K562 (cell line): ENCODE results near the gene PBX4. TPM values are rescaled to one million over a fixed set of nuclear protein-coding genes. Genes with fewer than 3 reads are reported as not detected.

Experiments
- ATAC-seq: fragments of 200-7000 bp; cut with Tn5 transposase; 3 replicates; pipeline ENCODE4 v1.9.1; 2020; ENCODE audit warnings: moderate library complexity
- BruUV-seq: library from RNA; stranded (reverse); fragments of 400-500 nt; replicated peaks from 2 replicates; lab custom pipeline; 2021; lab: Mats Ljungman, UMichigan
- CTCF ChIA-PET: fragments of 300-600 bp; formaldehyde crosslinking; extraction: SDS; loops from one replicate; lab custom pipeline; 2021; ENCODE audit warnings: low intra/inter-chr PET ratio; lab: Yijun Ruan, JAX
- POLR2A ChIA-PET: fragments of 300-600, 350-650 bp; sonication (Branson Sonifier 250); formaldehyde crosslinking; extraction: SDS; loops from one replicate; lab custom pipeline; 2021; ENCODE audit warnings: antibody characterized with exemption, inconsistent platforms; lab: Yijun Ruan, JAX
- DNase-seq, 4 experiments: peaks; one replicate each; pipeline versions ENCODE4 v3.0.0 to v3.0.0-alpha.2; 2011 to 2018; ENCODE audit warnings: low spot score in 3 of 4, mixed read lengths in 3 of 4; ENCODE audit errors: extremely low read depth in 1 of 4
- FAIRE-seq: peaks from 2 replicates; lab custom pipeline; 2011; peaks lifted over from hg19 to GRCh38; lab: Jason Lieb, UNC
- H2AFZ ChIP-seq: 2 replicates; pipeline ENCODE4 v1.6.0; 2011; ENCODE audit warnings: low read depth, low read length, control low read depth, inconsistent platforms
- H3K27ac ChIP-seq: fragments of 200-600 bp; 3 replicates; pipeline ENCODE4 v1.8.0; 2011; ENCODE audit warnings: low read depth, mild to moderate bottlenecking, control low read depth, inconsistent platforms, low read length, moderate library complexity, mixed read lengths; ENCODE audit errors: extremely low read depth
- H3K27me3 ChIP-seq, 2 experiments: fragments of 300-600 bp in 1 of 2; 2 replicates in 1 of 2; 3 replicates in 1 of 2; pipeline versions ENCODE4 v1.6.0 to v1.8.0; 2011; ENCODE audit warnings: inconsistent platforms in 2 of 2, low read length in 2 of 2, mild to moderate bottlenecking in 1 of 2, mixed read lengths in 1 of 2, moderate library complexity in 1 of 2; ENCODE audit not compliant: control insufficient read depth in 2 of 2, insufficient read depth in 2 of 2
- H3K36me3 ChIP-seq: fragments of 300-600 bp; 3 replicates; pipeline ENCODE4 v1.8.0; 2011; ENCODE audit warnings: mild to moderate bottlenecking, low read length, inconsistent platforms; ENCODE audit not compliant: control insufficient read depth, insufficient read depth
- H3K4me1 ChIP-seq, 2 experiments: fragments of 200-600 bp in 1 of 2; replicated peaks in 1 of 2; 2 replicates in 1 of 2; 3 replicates in 1 of 2; pipeline versions ENCODE4 v1.5.1 to v1.8.0; 2011; ENCODE audit warnings: inconsistent platforms in 2 of 2, low read length in 2 of 2, mild to moderate bottlenecking in 1 of 2, mixed read lengths in 1 of 2, moderate library complexity in 1 of 2; ENCODE audit not compliant: control insufficient read depth in 2 of 2, insufficient read depth in 2 of 2
- H3K4me2 ChIP-seq: 2 replicates; pipeline ENCODE4 v1.6.1; 2011; ENCODE audit warnings: low read length, control low read depth, inconsistent platforms, mixed read lengths; ENCODE audit not compliant: insufficient read depth
- H3K4me3 ChIP-seq: fragments of 200-600 bp; sonication (generic), shearing (Covaris generic); 2 replicates; pipeline ENCODE4 v1.5.1; 2016; ENCODE audit warnings: control low read depth, inconsistent platforms
- H3K79me2 ChIP-seq: fragments of 200-600 bp; 3 replicates; pipeline ENCODE4 v1.8.0; 2011; ENCODE audit warnings: low read length, inconsistent platforms; ENCODE audit not compliant: control insufficient read depth, insufficient read depth
- H3K9ac ChIP-seq, 2 experiments: 2 replicates each; pipeline versions ENCODE4 v1.6.0 to v1.6.1; 2011; ENCODE audit warnings: low read depth in 2 of 2, low read length in 2 of 2, control low read depth in 1 of 2, inconsistent platforms in 1 of 2, mild to moderate bottlenecking in 1 of 2, mixed read lengths in 1 of 2; ENCODE audit not compliant: insufficient read depth in 1 of 2
- H3K9me1 ChIP-seq: one replicate; pipeline ENCODE4 v1.6.0; 2011; ENCODE audit warnings: inconsistent platforms, mild to moderate bottlenecking, low read length, moderate library complexity; ENCODE audit not compliant: control insufficient read depth, insufficient read depth
- H3K9me3 ChIP-seq: replicated peaks from 2 replicates; pipeline ENCODE4 v1.5.1; 2011; ENCODE audit warnings: low read depth, low read length, inconsistent platforms; ENCODE audit not compliant: control insufficient read depth, insufficient read depth
- H4K20me1 ChIP-seq: replicated peaks from 2 replicates; pipeline ENCODE4 v1.6.1; 2011; ENCODE audit warnings: low read length, inconsistent platforms, mixed read lengths; ENCODE audit not compliant: control insufficient read depth, insufficient read depth
- DNMT1 ChIP-seq: fragments of 450-650 bp; IDR thresholded peaks from 2 replicates; pipeline ENCODE4 v1.6.1; 2016; ENCODE audit warnings: antibody characterized with exemption, mild to moderate bottlenecking
- ZNF41 ChIP-seq: fragments of 250-450 bp; sonication (Bioruptor Pico); conservative IDR thresholded peaks from 2 replicates; pipeline ENCODE4 v1.4.0; 2020; ENCODE audit warnings: mild to moderate bottlenecking
- WGBS: fragments of 100-300 bp; shearing (Covaris generic); methylation state at CpG from one replicate; pipeline ENCODE4 v1.1.6; 2016; ENCODE audit warnings: low coverage, mixed read lengths; ENCODE audit not compliant: insufficient coverage; ENCODE audit errors: missing lambda C conversion rate; 5-methylcytosine and 5-hydroxymethylcytosine counted together
- in situ Hi-C: fragments of 300-500 bp; cut with MboI; formaldehyde crosslinking; loops from 4 replicates; pipeline ENCODE4 v1.15.0; 2018; ENCODE audit warnings: inconsistent platforms, mixed read lengths
- intact Hi-C: fragments of 100-400 bp; cut with micrococcal nuclease; formaldehyde crosslinking; loops from 2 replicates; pipeline ENCODE4 v1.14.2; 2022
- polyA plus RNA-seq, 8 experiments: library from polyadenylated mRNA; depleted of rRNA in 4 of 8; stranded (reverse) in 5 of 8; unstranded in 3 of 8; fragments of >200 nt; fragmentation: Nextera tagmentation in 2 of 8; fragmentation: Illumina TruSeq in 1 of 8; extraction: Ambion mirVana in 2 of 8; extraction: Trizol in 1 of 8; gene quantifications; 2 replicates each; pipeline versions ENCODE4 v1.2.1 to v1.2.3, GENCODE V29; 2011 to 2014; ENCODE audit warnings: inconsistent platforms in 1 of 8, missing spikeins in 1 of 8
- total RNA-seq, 7 experiments: library from RNA; depleted of rRNA in 6 of 7; stranded (reverse); fragments of >200 nt in 6 of 7; fragmentation: Illumina TruSeq in 2 of 7; extraction: Trizol in 2 of 7; gene quantifications; 2 replicates each; pipeline versions ENCODE4 v1.2.1 to v1.2.3, GENCODE V29; 2011 to 2021; ENCODE audit warnings: low replicate concordance in 1 of 7
- TF ChIP-seq, protein P1 (sequence below): sonication (generic); formaldehyde crosslinking; IDR thresholded peaks from 2 replicates; pipeline ENCODE4 v1.8.0; 2023; ENCODE audit warnings: missing genetic modification reagents, mild to moderate bottlenecking, borderline replicate concordance

Gene PBX4
- total and polyA plus RNA-seq, 9 of the 15 experiments (the other 6 are each of a cell fraction or from before 2014, with no cell fraction given): 0.11 to 3.8 (median 1.6) TPM; not detected in 1

DNA sequence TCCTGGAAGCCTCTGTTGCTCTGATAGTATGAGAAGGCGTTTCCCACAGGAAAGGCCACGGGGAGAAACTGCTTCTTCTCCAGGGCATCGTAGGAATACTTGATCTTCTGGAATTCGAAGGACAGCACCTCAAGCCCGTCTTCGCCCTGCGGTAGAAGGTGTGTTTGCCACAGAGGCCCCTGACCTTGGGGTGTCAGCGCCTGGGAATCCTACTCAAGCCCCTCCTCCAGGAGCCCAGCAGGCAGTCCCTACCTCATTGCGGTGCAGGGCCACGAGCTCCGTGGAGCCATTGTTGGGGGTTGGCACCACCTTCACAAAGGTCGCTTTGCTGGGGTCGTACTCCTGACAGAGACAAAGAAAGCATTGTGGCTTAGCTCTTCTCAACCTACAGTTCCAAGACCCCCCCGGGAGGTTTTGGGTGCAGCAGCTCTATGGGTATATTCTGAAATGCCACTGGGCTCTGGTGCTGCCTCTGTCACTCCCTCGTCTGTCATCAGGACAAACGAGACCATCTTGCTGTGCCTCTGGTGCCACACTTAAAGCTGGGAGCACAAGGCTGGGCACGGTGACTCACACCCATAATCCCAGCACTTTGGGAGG is 41.3 kb upstream of the PBX4 start:
- BruUV-seq: no TSS peak
- ATAC-seq: no peak
- POLR2A ChIA-PET: interaction anchor here (0.5 to 5.0 kb wide), 3 partner anchors 9 to 206 kb away, joined by 3 to 40 read pairs (median 3); partner anchors contain the start of gene ZNF253

More for the DNA sequence above, 41.3 kb upstream of the PBX4 start:
- Histone ChIP-seq H4K20me1 (peaks cover 9% of the 10 kb centered on the region; the same call in 1 of the 2 replicates), H3K27me3 (no peaks in the 10 kb centered on the region)
- TF ChIP-seq, protein P1, sequence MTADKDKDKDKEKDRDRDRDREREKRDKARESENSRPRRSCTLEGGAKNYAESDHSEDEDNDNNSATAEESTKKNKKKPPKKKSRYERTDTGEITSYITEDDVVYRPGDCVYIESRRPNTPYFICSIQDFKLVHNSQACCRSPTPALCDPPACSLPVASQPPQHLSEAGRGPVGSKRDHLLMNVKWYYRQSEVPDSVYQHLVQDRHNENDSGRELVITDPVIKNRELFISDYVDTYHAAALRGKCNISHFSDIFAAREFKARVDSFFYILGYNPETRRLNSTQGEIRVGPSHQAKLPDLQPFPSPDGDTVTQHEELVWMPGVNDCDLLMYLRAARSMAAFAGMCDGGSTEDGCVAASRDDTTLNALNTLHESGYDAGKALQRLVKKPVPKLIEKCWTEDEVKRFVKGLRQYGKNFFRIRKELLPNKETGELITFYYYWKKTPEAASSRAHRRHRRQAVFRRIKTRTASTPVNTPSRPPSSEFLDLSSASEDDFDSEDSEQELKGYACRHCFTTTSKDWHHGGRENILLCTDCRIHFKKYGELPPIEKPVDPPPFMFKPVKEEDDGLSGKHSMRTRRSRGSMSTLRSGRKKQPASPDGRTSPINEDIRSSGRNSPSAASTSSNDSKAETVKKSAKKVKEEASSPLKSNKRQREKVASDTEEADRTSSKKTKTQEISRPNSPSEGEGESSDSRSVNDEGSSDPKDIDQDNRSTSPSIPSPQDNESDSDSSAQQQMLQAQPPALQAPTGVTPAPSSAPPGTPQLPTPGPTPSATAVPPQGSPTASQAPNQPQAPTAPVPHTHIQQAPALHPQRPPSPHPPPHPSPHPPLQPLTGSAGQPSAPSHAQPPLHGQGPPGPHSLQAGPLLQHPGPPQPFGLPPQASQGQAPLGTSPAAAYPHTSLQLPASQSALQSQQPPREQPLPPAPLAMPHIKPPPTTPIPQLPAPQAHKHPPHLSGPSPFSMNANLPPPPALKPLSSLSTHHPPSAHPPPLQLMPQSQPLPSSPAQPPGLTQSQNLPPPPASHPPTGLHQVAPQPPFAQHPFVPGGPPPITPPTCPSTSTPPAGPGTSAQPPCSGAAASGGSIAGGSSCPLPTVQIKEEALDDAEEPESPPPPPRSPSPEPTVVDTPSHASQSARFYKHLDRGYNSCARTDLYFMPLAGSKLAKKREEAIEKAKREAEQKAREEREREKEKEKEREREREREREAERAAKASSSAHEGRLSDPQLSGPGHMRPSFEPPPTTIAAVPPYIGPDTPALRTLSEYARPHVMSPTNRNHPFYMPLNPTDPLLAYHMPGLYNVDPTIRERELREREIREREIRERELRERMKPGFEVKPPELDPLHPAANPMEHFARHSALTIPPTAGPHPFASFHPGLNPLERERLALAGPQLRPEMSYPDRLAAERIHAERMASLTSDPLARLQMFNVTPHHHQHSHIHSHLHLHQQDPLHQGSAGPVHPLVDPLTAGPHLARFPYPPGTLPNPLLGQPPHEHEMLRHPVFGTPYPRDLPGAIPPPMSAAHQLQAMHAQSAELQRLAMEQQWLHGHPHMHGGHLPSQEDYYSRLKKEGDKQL (CRISPR knock-in tag): no peak
- no peak for TF ChIP-seq ZNF41 (CRISPR knock-in tag)
- no peak for TF ChIP-seq DNMT1
- TF ChIP-seq, all 486 proteins: peak for 0
- peaks cover 10 to 39% of the 10 kb centered on the region in 2 experiments; a peak in 4 of 5 replicates for H3K4me1 ChIP-seq
- FAIRE-seq: no peak
- WGBS: 91% methylated on average over 15 of the region's 17 CpGs
- CTCF ChIA-PET: no interaction called here
- DNase-seq: no peak
- no peak overlapping the region for H3K9ac ChIP-seq
- in situ Hi-C loops (no loop called here), intact Hi-C loops (loop anchor here (10.0 kb wide), 1 partner anchor 75 kb away; the partner anchor contains the start of gene ZNF14)
- H3K9me3 ChIP-seq: no peaks in the 10 kb centered on the region
- no peak overlapping the region for H2AFZ ChIP-seq
- H3K9me1 ChIP-seq: no peaks in the 10 kb centered on the region
- H3K36me3 ChIP-seq: peaks cover 67% of the 10 kb centered on the region
- H3K4me3 ChIP-seq: no peak overlapping the region
- H3K79me2 ChIP-seq: peaks cover 36% of the 10 kb centered on the region
- H3K27ac ChIP-seq: no peak overlapping the region
- no peak overlapping the region for H3K4me2 ChIP-seq
